Skin epidermis (tissue), 12 donors: ENCODE results near the gene CRYGN.

Experiments used
- H3K27ac ChIP-seq, 21 experiments: fragments of 200-600 bp; sonication (generic) in 11 of 21; one replicate each; pipeline ENCODE4 v1.5.0; 2020; ENCODE audit warnings: mild to moderate bottlenecking in 3 of 21, inconsistent platforms in 2 of 21, moderate library complexity in 2 of 21
- H3K4me3 ChIP-seq, 7 experiments: fragments of 200-600 bp; sonication (generic) in 2 of 7; one replicate each; pipeline ENCODE4 v1.5.0; 2020; ENCODE audit warnings: inconsistent platforms in 2 of 7, mild to moderate bottlenecking in 2 of 7, moderate library complexity in 1 of 7

CRYGN gene

DNA sequence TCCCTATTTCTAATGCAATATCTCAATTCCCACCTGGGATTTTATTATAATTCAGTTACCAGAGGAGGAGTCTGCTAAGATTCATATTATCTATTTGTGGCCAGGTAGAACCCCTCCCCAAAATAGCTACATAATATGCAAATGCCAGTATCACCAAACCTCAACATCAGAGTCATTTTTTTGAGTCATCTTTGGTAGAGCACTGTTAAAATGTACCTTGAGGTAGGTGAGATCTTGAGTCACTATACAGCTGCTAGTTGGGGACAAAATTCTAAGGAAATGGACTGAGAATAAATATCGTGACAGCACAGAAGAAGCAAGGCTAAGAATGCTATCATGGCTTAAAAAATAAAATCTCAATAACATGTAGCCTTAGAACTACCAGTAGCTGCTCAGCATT is 4.7 kb upstream of the CRYGN start:
- Histone ChIP-seq H3K27ac (no peak overlapping the region), H3K4me3 (no peak overlapping the region)

DNA sequence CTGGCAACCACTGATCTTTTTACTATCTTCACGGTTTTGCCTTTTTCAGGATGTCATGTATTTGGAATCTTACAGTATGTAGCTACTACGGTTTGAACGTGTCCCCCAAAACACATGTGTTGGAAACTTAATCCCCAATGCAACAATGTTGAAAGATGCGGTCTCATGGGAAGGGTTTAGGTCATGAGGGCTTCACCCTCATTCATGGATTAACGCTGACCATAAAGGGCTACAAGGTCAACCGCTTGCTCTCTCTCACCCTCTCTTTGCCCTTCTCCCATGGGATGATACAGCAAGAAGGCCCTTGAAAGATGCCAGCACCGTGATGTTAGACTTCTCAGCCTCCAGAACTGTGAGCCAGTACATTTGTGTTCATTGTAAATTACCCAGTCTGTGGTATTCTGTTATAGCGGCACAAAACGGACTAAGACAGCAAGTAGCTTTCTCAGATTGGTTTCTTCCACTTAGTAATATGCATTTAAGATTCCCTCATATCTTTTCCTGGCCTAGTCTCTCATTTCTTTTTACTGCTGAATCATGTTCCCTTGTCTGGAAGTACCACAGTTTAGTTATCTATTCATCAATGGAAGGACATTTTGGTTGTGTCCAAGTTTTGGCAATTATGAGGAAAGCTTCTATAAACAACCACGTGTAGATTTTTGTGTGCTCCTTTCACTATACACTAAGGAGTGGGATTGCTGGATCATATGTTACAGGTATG is 3.0 kb upstream of the CRYGN start:
- H3K27ac ChIP-seq: no peak overlapping the region
- H3K4me3 ChIP-seq: no peak overlapping the region

GRCh38 chr7:151440799-151441445 is 981 bp upstream of the CRYGN start:
- Histone ChIP-seq H3K4me3 (no peak overlapping the region), H3K27ac (peak overlapping the region in 1 of 21 experiments; percentile 44)

DNA sequence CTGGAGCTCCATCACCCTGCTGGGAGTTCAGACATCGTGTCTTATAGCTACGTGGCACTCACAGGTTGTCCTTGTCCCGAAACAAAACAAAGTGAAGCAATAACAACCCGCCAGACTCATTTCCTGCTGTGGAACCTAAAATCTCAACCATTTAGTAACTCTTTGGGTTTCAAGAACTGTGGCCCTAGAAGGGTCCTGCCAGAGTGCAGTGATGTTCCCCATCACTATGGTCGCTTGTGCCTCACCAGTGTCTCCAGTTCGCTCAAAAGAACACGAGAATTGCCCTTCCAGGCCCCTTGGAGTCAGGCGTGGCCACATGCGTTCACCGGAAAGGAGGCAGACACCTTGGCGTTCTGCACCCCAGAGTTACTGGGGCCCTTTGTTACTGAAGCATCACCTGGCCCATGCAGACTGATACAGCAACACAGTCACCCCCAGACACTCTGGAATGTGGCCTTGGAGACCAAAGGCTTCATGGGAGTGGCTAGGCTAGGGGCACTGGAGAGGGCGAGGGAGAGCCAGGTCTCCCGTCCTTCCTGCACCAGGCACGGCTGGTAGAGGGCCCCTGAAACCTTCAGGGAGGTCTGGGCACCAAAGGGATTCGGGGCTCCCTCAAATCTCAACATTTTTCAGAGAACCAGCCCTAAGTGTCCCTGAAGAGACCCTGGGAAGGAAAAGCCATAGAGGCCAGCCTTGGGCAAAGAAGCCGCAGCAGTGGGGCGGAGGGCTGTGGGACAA is 908 bp downstream of the CRYGN start:
- H3K4me3 ChIP-seq: no peak overlapping the region
- H3K27ac ChIP-seq: peak overlapping the region in 1 of 21 experiments; percentile 18

- Histone ChIP-seq H3K27ac (no peak overlapping the region), H3K4me3 (no peak overlapping the region)
Observed at GRCh38 chr7:151437866-151438516, 1.9 kb downstream of the CRYGN start.

GRCh38 chr7:151437159-151437553 is 2.8 kb downstream of the CRYGN start:
- no peak overlapping the region for H3K4me3 ChIP-seq
- no peak overlapping the region for H3K27ac ChIP-seq

- Histone ChIP-seq H3K27ac (peak overlapping the region in 2 of 21 experiments; percentile 19 to 54), H3K4me3 (no peak overlapping the region)
Observed at GRCh38 chr7:151436446-151437158, 3.3 kb downstream of the CRYGN start.

GRCh38 chr7:151435971-151436370 is 4.0 kb downstream of the CRYGN start:
- Histone ChIP-seq H3K4me3 (no peak overlapping the region), H3K27ac (peak overlapping the region in 2 of 21 experiments; percentile 19 to 54)

GRCh38 chr7:151435103-151435916 is 4.6 kb downstream of the CRYGN start:
- no peak overlapping the region for H3K4me3 ChIP-seq
- no peak overlapping the region for H3K27ac ChIP-seq

GRCh38 chr7:151434549-151434948 is 5.4 kb downstream of the CRYGN start:
- Histone ChIP-seq H3K27ac (no peak overlapping the region), H3K4me3 (no peak overlapping the region)

DNA sequence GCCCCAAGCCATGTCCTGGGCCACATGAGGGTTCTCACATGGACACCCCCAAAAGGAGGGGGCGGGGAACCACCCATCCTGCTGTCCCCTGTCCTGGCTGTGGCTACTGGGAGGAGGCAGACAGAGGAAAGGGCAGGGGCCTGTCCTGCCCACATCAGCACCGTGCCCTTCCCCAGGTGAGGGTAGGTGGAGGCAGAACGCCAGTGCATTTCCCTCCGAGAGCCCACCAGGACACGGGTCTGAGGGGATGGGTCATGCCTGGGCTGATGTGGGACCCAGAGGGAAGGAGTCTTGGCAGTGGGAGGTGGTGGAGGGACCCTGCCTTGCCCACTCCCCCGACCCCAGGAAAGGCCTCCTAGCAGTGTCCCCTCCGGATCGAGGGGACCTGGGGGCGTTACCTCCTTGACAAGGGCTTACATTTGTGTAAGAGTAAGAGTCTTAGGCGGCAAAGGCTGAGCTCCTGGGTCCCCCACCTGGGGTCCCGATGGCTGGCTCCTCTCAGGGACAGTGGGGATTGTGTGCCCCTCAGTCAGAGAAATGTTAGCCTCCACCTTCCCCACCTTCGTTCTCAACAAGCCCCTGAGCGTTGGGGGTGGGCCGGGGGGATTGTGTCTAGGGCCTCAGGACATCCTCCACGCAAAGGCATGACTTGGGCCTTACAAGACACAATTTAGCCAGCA is 6.1 kb downstream of the CRYGN start:
- peak overlapping the region in 3 of 21 experiments; percentile 7 to 74 (median 71) for H3K27ac ChIP-seq
- no peak overlapping the region for H3K4me3 ChIP-seq

- H3K4me3 ChIP-seq: no peak overlapping the region
- H3K27ac ChIP-seq: peak overlapping the region in 5 of 21 experiments; percentile 22 to 74 (median 50)
Observed at GRCh38 chr7:151432658-151433521, 7.1 kb downstream of the CRYGN start.

DNA sequence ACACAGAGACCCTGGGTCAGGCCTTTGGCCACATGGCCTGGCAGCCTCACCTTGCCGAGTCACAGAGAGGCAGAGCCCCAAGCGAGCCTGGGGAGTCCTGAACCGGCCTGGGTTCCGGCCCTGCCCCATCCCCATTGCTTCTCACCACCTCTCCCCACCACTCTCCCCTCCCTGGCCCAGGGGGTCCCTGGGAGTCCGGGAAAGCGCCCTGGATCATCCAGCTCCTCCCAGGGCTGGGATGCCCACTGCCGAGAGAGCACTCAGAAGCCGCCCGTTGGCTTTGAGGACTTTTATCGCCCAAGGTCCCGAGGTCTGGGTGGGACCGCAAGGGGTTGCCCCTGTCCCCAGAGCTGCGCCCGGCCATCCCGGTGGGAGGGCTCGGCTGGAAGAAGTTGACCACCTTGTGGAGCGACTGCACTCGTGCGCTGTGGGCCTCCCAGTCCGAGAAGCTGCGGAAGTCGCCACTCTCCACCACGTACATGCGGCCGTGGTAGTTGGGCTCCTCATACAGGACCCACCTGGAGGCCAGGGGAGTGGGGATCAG is 8.1 kb downstream of the CRYGN start:
- H3K27ac ChIP-seq: no peak overlapping the region
- H3K4me3 ChIP-seq: no peak overlapping the region

GRCh38 chr7:151431281-151431767 is 8.6 kb downstream of the CRYGN start:
- no peak overlapping the region for H3K27ac ChIP-seq

GRCh38 chr7:151430391-151431205 is 9.3 kb downstream of the CRYGN start:
- H3K27ac ChIP-seq: peak overlapping the region in 1 of 21 experiments; percentile 73
- H3K4me3 ChIP-seq: no peak overlapping the region

More at GRCh38 chr7:151431281-151431767, 8.6 kb downstream of the CRYGN start:
- H3K4me3 ChIP-seq: no peak overlapping the region
